ENCODE data around the gene CHTOP. TPM values are rescaled to one million over a fixed set of nuclear protein-coding genes. Genes with fewer than 3 reads are reported as not detected.

Gene CHTOP
- total and polyA plus RNA-seq, 2 of the 8 experiments (the other 6 are each of a cell fraction or from before 2014, with no cell fraction given) = 84.6 to 104 TPM

DNA sequence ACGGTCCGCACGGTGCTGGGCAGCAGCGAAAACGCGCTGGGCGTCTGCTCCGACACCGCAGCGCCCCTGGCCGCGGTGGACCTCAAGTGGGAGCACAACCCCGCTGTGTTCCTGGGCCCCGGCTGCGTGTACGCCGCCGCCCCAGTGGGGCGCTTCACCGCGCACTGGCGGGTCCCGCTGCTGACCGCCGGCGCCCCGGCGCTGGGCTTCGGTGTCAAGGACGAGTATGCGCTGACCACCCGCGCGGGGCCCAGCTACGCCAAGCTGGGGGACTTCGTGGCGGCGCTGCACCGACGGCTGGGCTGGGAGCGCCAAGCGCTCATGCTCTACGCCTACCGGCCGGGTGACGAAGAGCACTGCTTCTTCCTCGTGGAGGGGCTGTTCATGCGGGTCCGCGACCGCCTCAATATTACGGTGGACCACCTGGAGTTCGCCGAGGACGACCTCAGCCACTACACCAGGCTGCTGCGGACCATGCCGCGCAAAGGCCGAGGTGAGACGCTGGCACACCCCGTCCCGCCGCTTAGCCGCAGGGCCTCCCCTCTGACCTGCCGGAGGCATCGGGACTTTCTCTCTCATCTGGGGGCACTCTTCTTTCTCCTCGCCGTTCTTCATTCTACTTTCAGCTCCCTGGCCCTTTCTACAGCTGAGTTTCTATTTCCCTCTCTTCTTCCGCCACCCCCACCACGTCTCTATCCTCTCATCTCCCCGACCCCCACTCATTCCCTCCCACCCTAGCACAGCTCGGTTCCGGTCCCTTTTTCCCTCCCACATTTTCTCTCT lies 45.7 kb downstream of the CHTOP start:
- H3K9ac ChIP-seq (replicated peaks in 1 of 4; ENCODE audit: extremely low read depth in 1 of 4, low read depth in 3 of 4, low read length in 3 of 4) = peak overlapping the region in 2 of 4 experiments; percentile 36 to 38; a peak in 3 of 7 replicates
- TF ChIP-seq POLR2A (IDR thresholded peaks at IDR 0.05; ENCODE audit: control extremely low read depth in 1 of 2, low read depth in 2 of 2, low read length in 2 of 2) (no peak), KDM4A (IDR thresholded peaks at IDR 0.05; ENCODE audit: low read depth, low read length, severe bottlenecking) (peak; percentile 85), PHF8 (conservative IDR thresholded peaks at IDR 0.05; ENCODE audit: low read depth, low read length) (0 out of 2 replicates have a peak, but pooled peaks have one; percentile 26), RXRA (IDR thresholded peaks at IDR 0.05; ENCODE audit: insufficient read depth, low read depth, low read length) (no peak), EGR1 (IDR thresholded peaks at IDR 0.05; ENCODE audit: borderline replicate concordance, low read depth, low read length) (no peak)
- TF ChIP-seq, protein P1, sequence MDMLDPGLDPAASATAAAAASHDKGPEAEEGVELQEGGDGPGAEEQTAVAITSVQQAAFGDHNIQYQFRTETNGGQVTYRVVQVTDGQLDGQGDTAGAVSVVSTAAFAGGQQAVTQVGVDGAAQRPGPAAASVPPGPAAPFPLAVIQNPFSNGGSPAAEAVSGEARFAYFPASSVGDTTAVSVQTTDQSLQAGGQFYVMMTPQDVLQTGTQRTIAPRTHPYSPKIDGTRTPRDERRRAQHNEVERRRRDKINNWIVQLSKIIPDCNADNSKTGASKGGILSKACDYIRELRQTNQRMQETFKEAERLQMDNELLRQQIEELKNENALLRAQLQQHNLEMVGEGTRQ (IDR thresholded peaks at IDR 0.05; ENCODE audit: low read length) = no peak
- TF ChIP-seq, protein P2, sequence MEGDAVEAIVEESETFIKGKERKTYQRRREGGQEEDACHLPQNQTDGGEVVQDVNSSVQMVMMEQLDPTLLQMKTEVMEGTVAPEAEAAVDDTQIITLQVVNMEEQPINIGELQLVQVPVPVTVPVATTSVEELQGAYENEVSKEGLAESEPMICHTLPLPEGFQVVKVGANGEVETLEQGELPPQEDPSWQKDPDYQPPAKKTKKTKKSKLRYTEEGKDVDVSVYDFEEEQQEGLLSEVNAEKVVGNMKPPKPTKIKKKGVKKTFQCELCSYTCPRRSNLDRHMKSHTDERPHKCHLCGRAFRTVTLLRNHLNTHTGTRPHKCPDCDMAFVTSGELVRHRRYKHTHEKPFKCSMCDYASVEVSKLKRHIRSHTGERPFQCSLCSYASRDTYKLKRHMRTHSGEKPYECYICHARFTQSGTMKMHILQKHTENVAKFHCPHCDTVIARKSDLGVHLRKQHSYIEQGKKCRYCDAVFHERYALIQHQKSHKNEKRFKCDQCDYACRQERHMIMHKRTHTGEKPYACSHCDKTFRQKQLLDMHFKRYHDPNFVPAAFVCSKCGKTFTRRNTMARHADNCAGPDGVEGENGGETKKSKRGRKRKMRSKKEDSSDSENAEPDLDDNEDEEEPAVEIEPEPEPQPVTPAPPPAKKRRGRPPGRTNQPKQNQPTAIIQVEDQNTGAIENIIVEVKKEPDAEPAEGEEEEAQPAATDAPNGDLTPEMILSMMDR (IDR thresholded peaks at IDR 0.05; ENCODE audit: control extremely low read depth in 1 of 3, insufficient read depth in 1 of 3, low read depth in 1 of 3, low read length in 3 of 3) = peak in 1 of 3 experiments; percentile 5; a peak in 1 of 4 replicates

More for the DNA sequence above, 45.7 kb downstream of the CHTOP start:
- Histone ChIP-seq H2BK120ac (replicated peaks; ENCODE audit: low read depth, low read length) (peak overlapping the region; percentile 45), H4K5ac (ENCODE audit: insufficient read length, low read depth, low read length) (no peak overlapping the region), H3K79me1 (ENCODE audit: low read depth, low read length) (no peaks in the 10 kb centered on the region), H4K91ac (replicated peaks; ENCODE audit: insufficient read length, low read length) (peak overlapping the region; percentile 93), H3K23ac (ENCODE audit: insufficient read length) (no peak overlapping the region), H3K4ac (replicated peaks; ENCODE audit: insufficient read length, low read depth, low read length) (peak overlapping the region; percentile 94), H2BK12ac (ENCODE audit: low read depth, low read length) (peak overlapping the region; percentile 98; the same call in 1 of the 2 replicates), H2AK5ac (ENCODE audit: low read depth, low read length) (no peak overlapping the region), H3K18ac (ENCODE audit: extremely low read depth, low read length) (peak overlapping the region; percentile 90), H4K8ac (ENCODE audit: extremely low read depth, insufficient read depth, low read length) (peak overlapping the region; percentile 76), H3K4me3 (ENCODE audit: extremely low read depth in 1 of 4, insufficient read depth in 2 of 4, low read depth in 3 of 4, low read length in 4 of 4) (peak overlapping the region; percentile 38 to 76 (median 69)), H2AFZ (ENCODE audit: low read length) (0 out of 2 replicates have a peak overlapping the region, but pooled peaks have one; percentile 36), H3K27ac (ENCODE audit: low read depth, low read length) (no peak overlapping the region), H3K9me3 (ENCODE audit: insufficient read depth in 2 of 2, low read depth in 1 of 2, low read length in 1 of 2) (no peaks in the 10 kb centered on the region), H3K14ac (ENCODE audit: insufficient read length) (no peak overlapping the region), H4K20me1 (replicated peaks in 1 of 2; ENCODE audit: control insufficient read depth in 1 of 2, insufficient read depth in 2 of 2, low read length in 2 of 2) (no peaks in the 10 kb centered on the region), H2BK5ac (ENCODE audit: low read depth, low read length) (peak overlapping the region; percentile 80; the same call in 1 of the 2 replicates), H3K56ac (replicated peaks; ENCODE audit: insufficient read length, low read depth, low read length) (peak overlapping the region; percentile 62), H2BK15ac (ENCODE audit: low read length) (peak overlapping the region; percentile 92; the same call in 1 of the 2 replicates), H3K27me3 (replicated peaks in 1 of 4; ENCODE audit: control insufficient read depth in 3 of 4, extremely low read depth in 1 of 4, insufficient read depth in 3 of 4, low read length in 3 of 4) (peaks cover 0 to 21% (median 9%) of the 10 kb centered on the region in 4 experiments; a peak in 5 of 7 replicates), H3K4me2 (ENCODE audit: insufficient read depth in 1 of 2, low read depth in 2 of 2, low read length in 2 of 2) (peak overlapping the region; percentile 82 to 97), H2BK20ac (ENCODE audit: low read length) (no peak overlapping the region), H3K4me1 (replicated peaks in 1 of 4; ENCODE audit: control insufficient read depth in 3 of 4, insufficient read depth in 4 of 4, low read length in 3 of 4) (peaks cover 3 to 9% (median 6%) of the 10 kb centered on the region in 4 experiments; a peak in 6 of 7 replicates), H3K36me3 (ENCODE audit: control insufficient read depth in 2 of 4, insufficient read depth in 4 of 4, low read length in 3 of 4) (no peaks in the 10 kb centered on the region), H3K79me2 (ENCODE audit: control insufficient read depth in 1 of 2, insufficient read depth in 2 of 2, low read length in 2 of 2) (no peaks in the 10 kb centered on the region), H3K23me2 (ENCODE audit: low read depth, low read length) (peaks cover 26% of the 10 kb centered on the region)
- DNase-seq (ENCODE audit: low read depth in 1 of 2, low spot score in 2 of 2) (peak in 1 of 2 experiments; percentile 68), FAIRE-seq (no peak)
- 1% methylated on average over 56 of the region's 73 CpGs; no CpG with 5 or more reads in 1 of the 2 experiments for WGBS, 2 experiments (ENCODE audit: extremely low coverage in 1 of 2, insufficient coverage in 1 of 2, insufficient read length in 1 of 2, insufficient replicate concordance in 2 of 2, low coverage in 1 of 2, low lambda C conversion rate in 2 of 2, missing lambda C conversion rate in 1 of 2)
- CTCF ChIA-PET (ENCODE audit: partially characterized antibody) = interaction anchor here (0.6 to 14.0 kb wide), 14 partner anchors 8 to 495 kb away, joined by 3 to 190 read pairs (median 4); no protein-coding TSS in a partner anchor
- POLR2A ChIA-PET (ENCODE audit: partially characterized antibody) = interaction anchor here (0.6 to 4.0 kb wide), 15 partner anchors 17 to 312 kb away, joined by 3 to 17 read pairs (median 5); partner anchors contain the start of genes CHTOP, CREB3L4, INTS3 and RPS27
